Suprapubic skin (tissue), 4 donors: ENCODE data around the gene MTNR1A. TPM values are rescaled to one million over a fixed set of nuclear protein-coding genes. Genes with fewer than 3 reads are reported as not detected.

Source experiments
- DNase-seq, 2 donors: peaks; one replicate each; pipeline ENCODE4 v3.0.0-alpha.2; 2019; ENCODE audit warnings: low spot score in 2 of 2
- H3K27ac ChIP-seq: fragments of 200-600 bp; sonication (generic); one replicate; pipeline ENCODE4 v1.5.1; 2019
- H3K27me3 ChIP-seq: fragments of 200-600 bp; sonication (generic); one replicate; pipeline ENCODE4 v1.5.1; 2019
- H3K36me3 ChIP-seq: fragments of 200-600 bp; sonication (generic); one replicate; pipeline ENCODE4 v1.5.1; 2019
- H3K4me1 ChIP-seq: fragments of 200-600 bp; sonication (generic); one replicate; pipeline ENCODE4 v1.5.1; 2019
- H3K4me3 ChIP-seq: fragments of 200-600 bp; sonication (generic); one replicate; pipeline ENCODE4 v1.5.1; 2019; ENCODE audit warnings: mild to moderate bottlenecking
- H3K9me3 ChIP-seq: fragments of 200-600 bp; sonication (generic); one replicate; pipeline ENCODE4 v1.5.1; 2019
- CTCF ChIP-seq, 2 donors: fragments of 200-600 bp in 1 of 2; fragments of 450-650 bp in 1 of 2; sonication (generic) in 1 of 2; IDR thresholded peaks; one replicate each; pipeline ENCODE4 v1.5.1; 2016 to 2019; ENCODE audit warnings: antibody characterized with exemption in 2 of 2, mild to moderate bottlenecking in 1 of 2, moderate library complexity in 1 of 2
- EP300 ChIP-seq: sonication (generic); formaldehyde crosslinking; IDR thresholded peaks from one replicate; pipeline ENCODE4 v1.6.1; 2017; ENCODE audit warnings: antibody characterized with exemption
- POLR2A ChIP-seq, 2 donors: fragments of 450-650 bp; IDR thresholded peaks; one replicate each; pipeline ENCODE4 v1.6.1; 2017; ENCODE audit warnings: antibody characterized with exemption in 2 of 2, mild to moderate bottlenecking in 2 of 2, moderate library complexity in 2 of 2
- POLR2AphosphoS5 ChIP-seq, 3 donors: sonication (generic); formaldehyde crosslinking; IDR thresholded peaks; one replicate each; pipeline ENCODE4 v1.6.1; 2017; ENCODE audit warnings: antibody characterized with exemption in 3 of 3
- WGBS: methylation state at CpG from one replicate; pipeline ENCODE4 v1.1.5; 2018; 5-methylcytosine and 5-hydroxymethylcytosine counted together
- total RNA-seq, 4 donors: library from RNA; depleted of rRNA; stranded (reverse); fragments of >200 nt; gene quantifications; one replicate each; pipeline ENCODE4 v1.1.0, GENCODE V29; 2016

MTNR1A gene
- total RNA-seq, 4 donors from 2014 or later, result not detected

GRCh38 chr4:186596850-186597390 is 41.6 kb upstream of the MTNR1A start:
- 96% methylated on average over 23 of the region's 23 CpGs for WGBS
- TF ChIP-seq EP300, result no peak
- no peak for TF ChIP-seq POLR2AphosphoS5 (IDR thresholded peaks at IDR 0.05)
- no peak for TF ChIP-seq POLR2A (IDR thresholded peaks at IDR 0.05)
- TF ChIP-seq CTCF (IDR thresholded peaks at IDR 0.05), result no peak
- H3K4me1 ChIP-seq, result no peaks in the 10 kb centered on the region
- H3K27ac ChIP-seq, result no peak overlapping the region
- H3K9me3 ChIP-seq, result no peaks in the 10 kb centered on the region
- peaks cover 81% of the 10 kb centered on the region for H3K36me3 ChIP-seq
- no peak overlapping the region for H3K4me3 ChIP-seq
- no peaks in the 10 kb centered on the region for H3K27me3 ChIP-seq
- DNase-seq, result no peak

- Histone ChIP-seq H3K27me3 (no peaks in the 10 kb centered on the region), H3K36me3 (peaks cover 76% of the 10 kb centered on the region), H3K27ac (no peak overlapping the region), H3K9me3 (no peaks in the 10 kb centered on the region), H3K4me1 (no peaks in the 10 kb centered on the region), H3K4me3 (no peak overlapping the region)
- 95% methylated on average over 12 of the region's 12 CpGs for WGBS
- TF ChIP-seq POLR2AphosphoS5 (IDR thresholded peaks at IDR 0.05) (no peak), EP300 (no peak), CTCF (IDR thresholded peaks at IDR 0.05) (no peak), POLR2A (IDR thresholded peaks at IDR 0.05) (no peak)
- no peak for DNase-seq
Observed at GRCh38 chr4:186596346-186596745, 41.0 kb upstream of the MTNR1A start.

- no peak for DNase-seq
- no peaks in the 10 kb centered on the region for H3K9me3 ChIP-seq
Observed at GRCh38 chr4:186593587-186593973, 38.2 kb upstream of the MTNR1A start.

GRCh38 chr4:186592966-186593586 is 37.7 kb upstream of the MTNR1A start:
- peaks cover 62% of the 10 kb centered on the region for H3K36me3 ChIP-seq
- no peak for DNase-seq
- no peak overlapping the region for H3K4me3 ChIP-seq
- H3K27me3 ChIP-seq, result no peaks in the 10 kb centered on the region
- no peaks in the 10 kb centered on the region for H3K9me3 ChIP-seq
- no peaks in the 10 kb centered on the region for H3K4me1 ChIP-seq
- TF ChIP-seq POLR2AphosphoS5 (IDR thresholded peaks at IDR 0.05) (no peak), EP300 (no peak), CTCF (IDR thresholded peaks at IDR 0.05) (no peak), POLR2A (IDR thresholded peaks at IDR 0.05) (no peak)
- H3K27ac ChIP-seq, result no peak overlapping the region
- WGBS, result 84% methylated on average over 13 of the region's 13 CpGs

More at GRCh38 chr4:186593587-186593973, 38.2 kb upstream of the MTNR1A start:
- TF ChIP-seq POLR2AphosphoS5 (IDR thresholded peaks at IDR 0.05), result no peak
- TF ChIP-seq CTCF (IDR thresholded peaks at IDR 0.05), result no peak
- no peak for TF ChIP-seq EP300
- TF ChIP-seq POLR2A (IDR thresholded peaks at IDR 0.05), result no peak
- WGBS, result 84% methylated on average over 7 of the region's 7 CpGs
- H3K36me3 ChIP-seq, result peaks cover 64% of the 10 kb centered on the region
- no peaks in the 10 kb centered on the region for H3K4me1 ChIP-seq
- no peak overlapping the region for H3K27ac ChIP-seq
- no peaks in the 10 kb centered on the region for H3K27me3 ChIP-seq
- no peak overlapping the region for H3K4me3 ChIP-seq

GRCh38 chr4:186592445-186592844 is 37.1 kb upstream of the MTNR1A start:
- Histone ChIP-seq H3K9me3 (no peaks in the 10 kb centered on the region), H3K27ac (no peak overlapping the region), H3K4me3 (no peak overlapping the region), H3K27me3 (no peaks in the 10 kb centered on the region), H3K4me1 (no peaks in the 10 kb centered on the region), H3K36me3 (peaks cover 56% of the 10 kb centered on the region)
- DNase-seq, result no peak
- 91% methylated on average over 8 of the region's 8 CpGs for WGBS
- TF ChIP-seq EP300 (no peak), CTCF (IDR thresholded peaks at IDR 0.05) (no peak), POLR2AphosphoS5 (IDR thresholded peaks at IDR 0.05) (no peak), POLR2A (IDR thresholded peaks at IDR 0.05) (no peak)
